MM.1S (cell line): ENCODE results near the gene DNASE1L2.
"Not testable (repeated sequence)": the region's sequence is repeated elsewhere in the genome, so short reads cannot be mapped to it uniquely, and the experiment has no call there.

ENCODE experiments used
- DNase-seq: peaks from one replicate; pipeline ENCODE4 v3.0.0-alpha.2; 2015
- H2AFZ ChIP-seq: fragments of 300-600 bp; sonication (generic); 2 replicates; pipeline ENCODE4 v1.6.0; 2016; ENCODE audit warnings: antibody characterized with exemption, low read length
- H3F3A ChIP-seq: fragments of 300-600 bp; sonication (generic); 2 replicates; pipeline ENCODE4 v1.6.1; 2016; ENCODE audit warnings: mild to moderate bottlenecking, antibody characterized with exemption, low read length, moderate library complexity, mixed read lengths; ENCODE audit not compliant: insufficient read depth
- H3K27ac ChIP-seq: fragments of 300-600 bp; sonication (generic); 2 replicates; pipeline ENCODE4 v1.5.1; 2016; ENCODE audit warnings: mild to moderate bottlenecking, low read length
- H3K27me3 ChIP-seq: fragments of 300-600 bp; sonication (generic); replicated peaks from 2 replicates; pipeline ENCODE4 v1.6.0; 2016; ENCODE audit warnings: low read length; ENCODE audit not compliant: insufficient read depth
- H3K36me3 ChIP-seq: fragments of 300-600 bp; sonication (generic); replicated peaks from 2 replicates; pipeline ENCODE4 v1.6.1; 2016; ENCODE audit warnings: mild to moderate bottlenecking, low read length, mixed read lengths; ENCODE audit not compliant: insufficient read depth
- H3K4me1 ChIP-seq: fragments of 300-600 bp; sonication (generic); 2 replicates; pipeline ENCODE4 v1.6.1; 2016; ENCODE audit warnings: low read length, mixed read lengths
- H3K4me2 ChIP-seq: fragments of 300-600 bp; sonication (generic); 2 replicates; pipeline ENCODE4 v1.6.0; 2016; ENCODE audit warnings: low read depth, low read length
- H3K4me3 ChIP-seq: fragments of 300-600 bp; sonication (generic); 2 replicates; pipeline ENCODE4 v1.5.1; 2016; ENCODE audit warnings: low read length, mixed read lengths
- H3K79me2 ChIP-seq: fragments of 300-600 bp; sonication (generic); 2 replicates; pipeline ENCODE4 v1.6.1; 2016; ENCODE audit warnings: mixed run types, low read length, mixed read lengths
- H3K9ac ChIP-seq: fragments of 300-600 bp; sonication (generic); 2 replicates; pipeline ENCODE4 v1.6.1; 2016; ENCODE audit warnings: low read length, mixed read lengths
- H3K9me2 ChIP-seq: fragments of 300-600 bp; sonication (generic); replicated peaks from 2 replicates; pipeline ENCODE4 v1.6.1; 2016; ENCODE audit warnings: mild to moderate bottlenecking, low read length, mixed read lengths; ENCODE audit not compliant: insufficient read depth
- H3K9me3 ChIP-seq: fragments of 300-600 bp; sonication (generic); replicated peaks from 2 replicates; pipeline ENCODE4 v1.6.1; 2016; ENCODE audit warnings: mild to moderate bottlenecking, low read length, mixed read lengths; ENCODE audit not compliant: insufficient read depth
- H4K20me1 ChIP-seq: fragments of 300-600 bp; sonication (generic); 2 replicates; pipeline ENCODE4 v1.6.1; 2016; ENCODE audit warnings: mild to moderate bottlenecking, low read length, moderate library complexity, mixed read lengths; ENCODE audit not compliant: insufficient read depth
- CTCF ChIP-seq: fragments of 300-600 bp; sonication (generic); IDR thresholded peaks from 2 replicates; pipeline ENCODE4 v1.5.1; 2016; ENCODE audit warnings: antibody characterized with exemption, low read length, mixed read lengths
- EZH2 ChIP-seq: fragments of 300-600 bp; sonication (generic); optimal IDR thresholded peaks from 2 replicates; pipeline ENCODE3; 2017; ENCODE audit warnings: low read depth, mild to moderate bottlenecking, antibody characterized with exemption, low read length, mixed read lengths
- EZH2phosphoT487 ChIP-seq: fragments of 300-600 bp; sonication (generic); IDR thresholded peaks from 2 replicates; pipeline ENCODE4 v1.6.1; 2018; ENCODE audit warnings: antibody characterized with exemption, low read length

The DNASE1L2 gene

GRCh38 chr16:2199621-2200139 lies 36.6 kb upstream of the DNASE1L2 start:
- H3K9ac ChIP-seq, result no peak overlapping the region
- TF ChIP-seq CTCF (no peak), EZH2phosphoT487 (no peak), EZH2 (no peak)

GRCh38 chr16:2200313-2200712 lies 35.9 kb upstream of the DNASE1L2 start:
- no peak overlapping the region for H3K4me2 ChIP-seq
- no peaks in the 10 kb centered on the region for H3K79me2 ChIP-seq
- H3K27me3 ChIP-seq, result peaks cover 58% of the 10 kb centered on the region
- H2AFZ ChIP-seq, result no peak overlapping the region
- H3K27ac ChIP-seq, result no peak overlapping the region
- peaks cover 3% of the 10 kb centered on the region; the same call in 1 of the 2 replicates for H3K4me1 ChIP-seq
- no peak overlapping the region for H3K4me3 ChIP-seq
- no peaks in the 10 kb centered on the region for H3K9me3 ChIP-seq
- H3F3A ChIP-seq, result 0 out of 2 replicates have a peak, but pooled peaks cover 3% of the 10 kb centered on the region
- H3K9ac ChIP-seq, result no peak overlapping the region
- no peaks in the 10 kb centered on the region for H4K20me1 ChIP-seq
- no peak for TF ChIP-seq EZH2
- TF ChIP-seq EZH2phosphoT487, result no peak
- no peak for TF ChIP-seq CTCF
- H3K36me3 ChIP-seq, result no peaks in the 10 kb centered on the region
- no peak for DNase-seq
- no peaks in the 10 kb centered on the region for H3K9me2 ChIP-seq

More at GRCh38 chr16:2199621-2200139, 36.6 kb upstream of the DNASE1L2 start:
- Histone ChIP-seq H3K4me3 (no peak overlapping the region), H3K4me2 (no peak overlapping the region), H3K4me1 (peaks cover 2% of the 10 kb centered on the region; the same call in 1 of the 2 replicates), H3K9me3 (no peaks in the 10 kb centered on the region), H3K27ac (no peak overlapping the region), H3F3A (0 out of 2 replicates have a peak, but pooled peaks cover 2% of the 10 kb centered on the region), H3K79me2 (no peaks in the 10 kb centered on the region), H2AFZ (no peak overlapping the region), H3K27me3 (peaks cover 64% of the 10 kb centered on the region), H3K36me3 (no peaks in the 10 kb centered on the region), H3K9me2 (no peaks in the 10 kb centered on the region), H4K20me1 (no peaks in the 10 kb centered on the region)
- DNase-seq, result no peak

- not testable (repeated sequence) for H3K4me1 ChIP-seq
These were observed 33.0 kb upstream of the DNASE1L2 start for GRCh38 chr16:2203119-2203688.

GRCh38 chr16:2204416-2205103 lies 31.7 kb upstream of the DNASE1L2 start:
- H3K4me3 ChIP-seq, result peak overlapping the region; percentile 98
- DNase-seq, result no peak
- H3K4me1 ChIP-seq, result peaks cover 6% of the 10 kb centered on the region
- peak overlapping the region; percentile 65 for H3K4me2 ChIP-seq
- peak overlapping the region; percentile 76 for H2AFZ ChIP-seq
- H3K9ac ChIP-seq, result peak overlapping the region; percentile 96
- no peaks in the 10 kb centered on the region for H3K9me2 ChIP-seq
- peaks cover 27% of the 10 kb centered on the region for H3K79me2 ChIP-seq
- no peaks in the 10 kb centered on the region; the same call in 1 of the 2 replicates for H3K36me3 ChIP-seq
- H4K20me1 ChIP-seq, result no peaks in the 10 kb centered on the region
- H3K27ac ChIP-seq, result peak overlapping the region; percentile 74; the same call in 1 of the 2 replicates
- H3K27me3 ChIP-seq, result peaks cover 24% of the 10 kb centered on the region
- TF ChIP-seq CTCF (no peak), EZH2phosphoT487 (no peak), EZH2 (no peak)
- 0 out of 2 replicates have a peak, but pooled peaks cover 3% of the 10 kb centered on the region for H3F3A ChIP-seq
- no peaks in the 10 kb centered on the region for H3K9me3 ChIP-seq

More at GRCh38 chr16:2203119-2203688, 33.0 kb upstream of the DNASE1L2 start:
- DNase-seq, H3K27ac ChIP-seq, H3K4me3 ChIP-seq, H3K9me2 ChIP-seq, H3K9ac ChIP-seq, H3K4me2 ChIP-seq, H4K20me1 ChIP-seq, H3K9me3 ChIP-seq, H3F3A ChIP-seq, H3K36me3 ChIP-seq, H2AFZ ChIP-seq: not testable (repeated sequence)
- Histone ChIP-seq H3K27me3 (peaks cover 37% of the 10 kb centered on the region), H3K79me2 (peaks cover 27% of the 10 kb centered on the region)
